Upper lobe of left lung (tissue), 6 donors: ENCODE data around the gene ANKHD1. TPM values are rescaled to one million over a fixed set of nuclear protein-coding genes. Genes with fewer than 3 reads are reported as not detected.
A peak's percentile ranks its signal among the peaks of the same experiment; 100 is the strongest.

Experiments
- ATAC-seq, 2 donors: fragments of 200-7000 bp; cut with Tn5 transposase; one replicate each; pipeline ENCODE4 v1.9.1; 2022; ENCODE audit warnings: mild to moderate bottlenecking in 2 of 2, moderate library complexity in 2 of 2; ENCODE audit not compliant: low FRiP score in 2 of 2
- DNase-seq, 2 donors: peaks; one replicate each; pipeline ENCODE4 v3.0.0-alpha.2; 2019 to 2020
- H3K27ac ChIP-seq, 4 donors: fragments of 200-600 bp; sonication (generic); one replicate each; pipeline ENCODE4 v1.5.1; 2016 to 2019
- H3K27me3 ChIP-seq, 4 donors: fragments of 200-600 bp; sonication (generic); one replicate each; pipeline ENCODE4 v1.5.1; 2017 to 2019
- H3K36me3 ChIP-seq, 4 donors: fragments of 200-600 bp; sonication (generic); one replicate each; pipeline ENCODE4 v1.5.1; 2016 to 2019
- H3K4me1 ChIP-seq, 4 donors: fragments of 200-600 bp; sonication (generic); one replicate each; pipeline ENCODE4 v1.5.1; 2018 to 2019
- H3K4me3 ChIP-seq, 4 donors: fragments of 200-600 bp; sonication (generic); one replicate each; pipeline ENCODE4 v1.5.1; 2017 to 2019; ENCODE audit warnings: mild to moderate bottlenecking in 2 of 4, moderate library complexity in 1 of 4
- H3K9me3 ChIP-seq, 4 donors: fragments of 200-600 bp; sonication (generic); one replicate each; pipeline ENCODE4 v1.5.1; 2018 to 2019
- CTCF ChIP-seq, 6 experiments: fragments of 450-650 bp in 4 of 6; fragments of 200-600 bp in 2 of 6; sonication (generic) in 2 of 6; IDR thresholded peaks; one replicate each; pipeline ENCODE4 v1.5.1; 2016 to 2019; ENCODE audit warnings: antibody characterized with exemption in 6 of 6
- EP300 ChIP-seq, 4 donors: sonication (generic); formaldehyde crosslinking; IDR thresholded peaks; one replicate each; pipeline ENCODE4 v1.5.1; 2017; ENCODE audit warnings: antibody characterized with exemption in 4 of 4, control low read depth in 2 of 4
- POLR2A ChIP-seq, 4 donors: fragments of 450-650 bp; IDR thresholded peaks; one replicate each; pipeline ENCODE4 v1.5.1; 2016 to 2017; ENCODE audit warnings: antibody characterized with exemption in 4 of 4, mild to moderate bottlenecking in 2 of 4
- POLR2AphosphoS5 ChIP-seq, 2 donors: sonication (generic); formaldehyde crosslinking; IDR thresholded peaks; one replicate each; pipeline ENCODE4 v1.5.1; 2017; ENCODE audit warnings: antibody characterized with exemption in 2 of 2
- WGBS, 2 donors: methylation state at CpG; one replicate each; pipeline ENCODE4 v1.1.5; 2017 to 2018; 5-methylcytosine and 5-hydroxymethylcytosine counted together
- total RNA-seq, 6 donors: library from RNA; depleted of rRNA in 4 of 6; stranded (reverse); fragments of >200 nt in 4 of 6; gene quantifications; one replicate each; pipeline versions ENCODE4 v1.1.0 to v1.2.1, GENCODE V29; 2016 to 2021
- donor health status: DM: no; HTN: no; CAD: no; lungs with moderate emphysema.
- donor health status: DM: no; HTN: yes; CAD: no; lungs with severe emphysema.

Gene ANKHD1
- total RNA-seq, 6 donors from 2014 or later = 97.0 to 338 (median 135) TPM

GRCh38 chr5:140540227-140540626 lies 138.6 kb downstream of the ANKHD1 start:
- ATAC-seq (no peak), DNase-seq (no peak)
- Histone ChIP-seq H3K9me3 (no peaks in the 10 kb centered on the region), H3K4me1 (peaks cover 0 to 9% (median 0%) of the 10 kb centered on the region in 4 donors), H3K4me3 (no peak overlapping the region), H3K36me3 (peaks cover 23 to 97% (median 55%) of the 10 kb centered on the region in 4 donors), H3K27me3 (no peaks in the 10 kb centered on the region), H3K27ac (no peak overlapping the region)
- TF ChIP-seq CTCF (IDR thresholded peaks at IDR 0.05) (no peak), POLR2A (IDR thresholded peaks at IDR 0.05) (no peak), EP300 (IDR thresholded peaks at IDR 0.05) (no peak), POLR2AphosphoS5 (IDR thresholded peaks at IDR 0.05) (no peak)
- WGBS, 2 donors = 100% methylated on average over 1 of the region's 1 CpG

- no peak for ATAC-seq
- WGBS, 2 donors = 91 to 92% methylated on average over 5 of the region's 5 CpGs
- TF ChIP-seq POLR2AphosphoS5 (IDR thresholded peaks at IDR 0.05) (no peak), EP300 (IDR thresholded peaks at IDR 0.05) (no peak), CTCF (IDR thresholded peaks at IDR 0.05) (no peak), POLR2A (IDR thresholded peaks at IDR 0.05) (no peak)
- DNase-seq = no peak
- H3K4me1 ChIP-seq = peaks cover 10 to 24% (median 15%) of the 10 kb centered on the region in 4 donors
- H3K27ac ChIP-seq = no peak overlapping the region
- no peaks in the 10 kb centered on the region for H3K27me3 ChIP-seq
- H3K9me3 ChIP-seq = no peaks in the 10 kb centered on the region
- no peak overlapping the region for H3K4me3 ChIP-seq
- peaks cover 22 to 70% (median 36%) of the 10 kb centered on the region in 4 donors for H3K36me3 ChIP-seq
Measured at GRCh38 chr5:140542972-140543371, 141.3 kb downstream of the ANKHD1 start.

GRCh38 chr5:140544986-140545385 lies 143.4 kb downstream of the ANKHD1 start:
- Histone ChIP-seq H3K27ac (no peak overlapping the region), H3K9me3 (no peaks in the 10 kb centered on the region), H3K4me3 (no peak overlapping the region), H3K27me3 (no peaks in the 10 kb centered on the region), H3K4me1 (peaks cover 30 to 44% (median 35%) of the 10 kb centered on the region in 4 donors), H3K36me3 (peaks cover 6 to 60% (median 31%) of the 10 kb centered on the region in 4 donors)
- WGBS, 2 donors = 94 to 97% methylated on average over 7 of the region's 7 CpGs
- ATAC-seq (no peak), DNase-seq (no peak)
- TF ChIP-seq POLR2A (IDR thresholded peaks at IDR 0.05) = no peak
- TF ChIP-seq POLR2AphosphoS5 (IDR thresholded peaks at IDR 0.05) = no peak
- no peak for TF ChIP-seq CTCF (IDR thresholded peaks at IDR 0.05)
- no peak for TF ChIP-seq EP300 (IDR thresholded peaks at IDR 0.05)

GRCh38 chr5:140545606-140546005 lies 144.0 kb downstream of the ANKHD1 start:
- Histone ChIP-seq H3K27ac (peak overlapping the region in 1 of 4 donors; percentile 35), H3K4me3 (no peak overlapping the region), H3K27me3 (no peaks in the 10 kb centered on the region), H3K9me3 (no peaks in the 10 kb centered on the region), H3K36me3 (peaks cover 4 to 60% (median 33%) of the 10 kb centered on the region in 4 donors), H3K4me1 (peaks cover 34 to 48% (median 40%) of the 10 kb centered on the region in 4 donors)
- TF ChIP-seq EP300 (IDR thresholded peaks at IDR 0.05) = no peak
- TF ChIP-seq POLR2A (IDR thresholded peaks at IDR 0.05) = no peak
- TF ChIP-seq POLR2AphosphoS5 (IDR thresholded peaks at IDR 0.05) = no peak
- TF ChIP-seq CTCF (IDR thresholded peaks at IDR 0.05) = no peak
- no peak for DNase-seq
- no peak for ATAC-seq
- 96 to 99% methylated on average over 10 of the region's 10 CpGs for WGBS, 2 donors
